ENCODE measurements around the gene BBS9.
"Not testable (repeated sequence)": the region's sequence is repeated elsewhere in the genome, so short reads cannot be mapped to it uniquely, and the experiment has no call there.

The BBS9 gene

DNA sequence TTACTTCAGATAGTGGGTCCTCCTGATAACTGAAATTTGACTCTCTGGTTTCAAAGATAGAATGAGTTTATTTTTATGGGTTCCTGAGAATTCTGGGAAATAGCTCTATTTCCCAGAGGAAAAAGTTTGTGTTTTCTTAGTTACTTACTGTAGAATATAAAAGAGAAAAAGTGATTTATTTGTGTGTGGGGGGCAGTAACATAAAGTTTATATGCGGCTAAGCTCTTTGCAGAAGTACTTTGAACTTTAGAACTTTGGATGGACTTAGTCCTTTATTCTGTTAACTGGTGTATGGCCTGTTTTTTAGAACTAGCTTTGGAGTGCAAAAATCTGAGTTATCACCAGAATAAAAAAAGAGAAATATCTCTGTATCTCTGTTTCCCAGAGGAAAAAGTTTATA lies 157.1 kb downstream of the BBS9 start:
- no peak for DNase-seq

DNA sequence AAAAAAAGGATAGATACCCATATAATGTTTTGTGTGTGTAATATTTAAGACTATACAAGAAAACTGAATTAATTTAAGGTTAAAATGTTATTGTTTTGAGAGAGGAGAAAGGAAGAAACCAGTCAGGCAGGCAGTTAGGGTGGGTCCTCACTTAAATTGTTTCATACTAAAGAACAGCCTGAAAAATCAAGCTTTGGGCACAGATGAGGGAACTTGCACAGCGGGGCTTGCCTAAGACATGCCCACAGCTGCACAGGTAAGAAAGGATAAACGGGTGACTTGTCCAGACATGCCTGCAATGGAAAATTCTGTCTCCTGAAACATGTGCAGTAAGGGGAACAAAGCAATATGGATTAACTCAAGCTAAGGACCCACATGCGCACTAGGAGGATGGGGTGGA lies 158.4 kb downstream of the BBS9 start:
- DNase-seq = no peak

DNA sequence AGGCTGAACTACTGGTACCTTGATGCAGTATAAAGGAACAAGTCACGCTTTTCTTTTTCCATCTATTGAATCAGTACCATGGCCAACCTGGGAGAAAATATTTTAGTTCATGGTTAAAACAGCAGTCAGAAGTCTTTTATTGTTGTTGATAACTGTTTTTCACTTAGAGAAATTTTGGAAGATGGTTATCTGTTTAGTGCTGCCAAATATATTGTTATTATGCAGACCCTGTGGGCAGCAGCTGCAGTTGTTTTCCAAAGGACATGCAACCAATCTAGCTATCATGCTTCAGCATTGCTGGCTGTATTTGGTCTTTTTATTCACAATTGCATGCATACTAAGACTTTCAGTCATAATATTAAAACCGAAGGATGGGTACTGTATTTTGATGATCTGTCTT lies 169.5 kb downstream of the BBS9 start:
- no peak for DNase-seq

- no peak for DNase-seq
These were observed 170.1 kb downstream of the BBS9 start for GRCh38 chr7:33299425-33299824.

DNA sequence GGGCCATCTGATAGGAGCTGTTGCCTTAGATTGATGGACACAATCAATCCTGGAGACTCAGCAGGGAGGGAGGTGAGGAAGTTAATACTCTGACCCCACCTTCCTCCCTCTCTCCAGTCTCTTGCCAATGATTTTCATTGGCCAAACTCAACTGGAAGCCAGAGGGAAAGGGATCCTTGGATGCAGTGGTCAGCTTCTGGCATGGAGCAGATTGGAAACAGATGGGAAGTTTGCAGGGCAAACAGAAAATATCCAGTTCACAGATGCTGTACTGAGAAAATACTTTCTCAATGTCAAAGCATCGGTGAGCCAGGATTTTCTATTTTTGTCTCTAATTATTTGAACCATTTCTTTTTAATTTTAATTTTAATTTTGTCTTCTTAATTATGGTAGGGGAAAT lies 170.8 kb downstream of the BBS9 start:
- DNase-seq = no peak

- no peak for DNase-seq
These were observed 171.4 kb downstream of the BBS9 start for GRCh38 chr7:33300742-33301141.

DNA sequence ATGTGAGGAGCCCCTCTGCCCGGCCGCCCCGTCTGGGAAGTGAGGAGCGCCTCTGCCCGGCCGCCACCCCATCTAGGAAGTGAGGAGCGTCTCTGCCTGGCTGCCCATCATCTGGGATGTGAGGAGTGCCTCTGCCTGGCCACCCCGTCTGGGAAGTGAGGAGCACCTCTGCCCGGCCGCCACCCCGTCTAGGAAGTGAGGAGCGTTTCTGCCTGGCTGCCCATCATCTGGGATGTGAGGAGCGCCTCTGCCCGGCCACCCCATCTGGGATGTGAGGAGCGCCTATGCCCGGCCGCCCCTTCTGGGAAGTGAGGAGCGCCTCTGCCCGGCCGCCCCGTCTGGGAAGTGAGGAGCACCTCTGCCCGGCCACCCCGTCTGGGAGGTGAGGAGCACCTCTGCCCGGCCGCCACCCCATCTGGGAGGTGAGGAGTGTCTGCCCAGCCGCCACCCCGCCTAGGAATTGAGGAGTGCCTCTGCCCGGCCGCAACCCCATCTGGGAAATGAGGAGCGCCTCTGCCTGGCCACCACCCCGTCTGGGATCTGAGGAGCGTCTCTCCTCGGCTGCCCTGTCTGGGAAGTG lies 174.7 kb downstream of the BBS9 start:
- not testable (repeated sequence) for DNase-seq

DNA sequence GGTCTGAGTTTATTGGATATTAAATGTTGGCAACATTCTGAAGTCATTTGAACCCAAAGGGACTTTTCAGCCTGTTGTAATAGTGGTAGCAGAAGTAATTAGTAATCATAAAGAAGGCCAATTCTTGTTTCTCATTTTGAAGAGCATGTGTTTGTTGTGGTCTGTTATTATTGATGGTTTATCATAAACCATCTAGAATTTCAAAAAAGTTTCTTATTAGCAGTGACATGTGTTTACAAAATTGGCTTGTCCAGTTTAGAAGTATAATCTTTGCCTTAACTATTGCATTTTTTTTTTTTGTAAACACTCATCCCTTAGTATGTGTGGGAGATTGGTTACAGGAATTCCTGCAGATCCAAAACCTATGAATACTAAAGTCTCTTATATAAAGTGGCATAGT lies 177.8 kb downstream of the BBS9 start:
- DNase-seq = no peak

DNA sequence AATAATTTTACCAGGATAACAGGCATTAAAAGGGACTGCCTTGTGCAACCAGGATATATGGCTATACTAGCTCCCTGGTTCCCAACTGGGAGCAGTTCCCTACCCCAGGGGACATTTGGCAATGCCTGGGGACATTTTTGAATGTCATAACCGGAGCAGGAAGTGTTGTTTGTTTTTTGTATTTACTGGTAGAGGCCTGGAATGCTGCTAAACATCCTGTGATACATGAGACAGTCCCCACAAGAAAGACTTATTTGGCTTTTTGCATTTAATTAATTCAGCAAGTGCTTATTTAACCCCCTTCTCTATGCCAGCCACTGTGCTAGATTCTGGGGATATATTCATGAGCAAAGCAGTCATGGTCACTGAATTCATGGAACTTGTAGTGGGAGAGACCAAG lies 181.2 kb downstream of the BBS9 start:
- DNase-seq = no peak

DNA sequence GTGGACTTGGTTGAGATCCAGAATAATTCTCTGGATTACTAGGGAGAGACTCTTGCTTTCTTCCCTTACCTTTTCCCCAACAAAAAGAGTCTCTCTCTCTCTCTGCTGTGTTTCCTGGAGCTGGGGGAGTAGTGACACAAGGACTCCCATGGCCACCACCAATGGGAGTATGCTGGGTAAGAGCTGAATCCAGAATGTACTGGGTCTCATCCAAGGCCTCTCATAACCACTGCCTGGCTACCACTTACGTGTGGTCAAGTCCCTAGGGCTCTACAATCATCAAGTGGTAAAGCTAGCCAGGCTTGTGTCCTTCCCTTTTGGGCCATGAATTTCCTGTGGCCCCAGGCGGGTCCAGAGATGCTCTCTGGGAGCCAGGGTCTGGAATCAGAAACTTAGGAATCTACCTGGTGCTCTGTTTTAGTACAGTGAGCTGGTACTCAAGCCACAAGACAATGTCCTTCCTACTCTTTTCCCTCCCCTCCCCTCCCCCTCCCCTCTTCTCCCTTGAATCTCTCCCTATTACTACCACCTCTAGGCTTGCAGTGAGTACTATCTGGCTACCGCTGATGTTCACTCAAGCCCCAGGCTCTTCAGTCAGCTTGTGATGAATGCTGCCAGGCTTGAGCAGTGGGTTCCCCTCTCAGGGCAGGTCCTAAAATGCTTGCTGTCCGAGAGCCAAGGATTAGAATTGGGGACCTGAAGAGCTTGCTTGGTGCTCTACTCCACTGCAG lies 196.6 kb downstream of the BBS9 start:
- DNase-seq = no peak

DNA sequence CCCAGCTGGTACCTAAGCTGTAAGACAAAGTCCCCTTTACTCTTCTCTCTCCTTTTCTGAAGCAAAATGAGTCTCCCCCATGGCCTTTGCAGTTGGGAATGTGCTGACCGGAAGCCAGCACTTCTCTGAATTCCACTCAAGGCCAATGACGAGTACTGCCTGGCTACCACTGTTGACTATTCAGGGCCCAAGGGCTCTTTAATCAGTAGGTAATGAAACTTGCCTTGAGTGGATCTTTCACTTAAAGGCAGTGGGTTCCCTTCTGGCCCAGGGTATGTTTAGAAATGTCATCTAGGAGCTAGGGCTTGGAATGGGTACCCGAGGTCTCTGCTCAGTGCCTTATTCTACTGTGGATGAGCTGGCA lies 197.1 kb downstream of the BBS9 start:
- no peak for DNase-seq

DNA sequence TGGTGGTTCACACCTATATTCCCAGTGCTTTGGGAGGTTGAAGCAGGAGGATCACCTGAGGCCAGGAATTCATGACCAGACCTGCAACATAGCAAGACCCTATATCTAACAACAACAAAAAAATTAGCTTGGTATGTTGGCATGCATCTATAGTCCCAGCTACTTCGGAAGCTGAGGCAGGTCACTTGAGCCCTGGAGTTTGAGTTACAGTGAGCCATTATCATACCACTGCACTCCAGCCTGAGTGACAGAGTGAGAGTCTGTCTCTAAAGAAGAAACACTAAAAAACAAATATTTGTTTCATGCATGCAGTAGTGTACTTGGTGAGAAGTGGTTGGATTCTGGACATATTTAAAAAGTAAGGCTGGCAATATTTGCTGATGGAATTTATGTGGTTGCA lies 198.1 kb downstream of the BBS9 start:
- no peak for DNase-seq

DNA sequence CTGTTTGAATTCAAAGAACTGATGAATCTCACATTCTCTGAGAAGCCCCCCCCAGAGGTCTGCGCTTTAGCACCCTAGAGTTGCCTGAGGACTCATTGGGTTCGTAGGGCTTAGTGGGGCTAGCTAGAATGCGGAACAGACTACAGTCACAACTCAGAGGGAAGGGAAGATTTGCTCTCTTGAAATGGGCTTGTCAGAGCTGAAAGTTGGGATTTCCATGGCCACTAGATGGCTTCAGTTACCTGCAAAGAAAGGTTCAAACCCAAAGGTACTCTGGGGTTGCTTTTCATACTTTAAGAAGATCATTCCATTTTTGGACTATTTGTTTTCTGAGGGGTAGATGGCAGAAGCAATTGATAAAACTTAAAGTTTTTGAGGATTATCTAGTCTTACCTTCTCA lies 205.0 kb downstream of the BBS9 start:
- peak in 1 of 2 experiments; percentile 22 for DNase-seq

DNA sequence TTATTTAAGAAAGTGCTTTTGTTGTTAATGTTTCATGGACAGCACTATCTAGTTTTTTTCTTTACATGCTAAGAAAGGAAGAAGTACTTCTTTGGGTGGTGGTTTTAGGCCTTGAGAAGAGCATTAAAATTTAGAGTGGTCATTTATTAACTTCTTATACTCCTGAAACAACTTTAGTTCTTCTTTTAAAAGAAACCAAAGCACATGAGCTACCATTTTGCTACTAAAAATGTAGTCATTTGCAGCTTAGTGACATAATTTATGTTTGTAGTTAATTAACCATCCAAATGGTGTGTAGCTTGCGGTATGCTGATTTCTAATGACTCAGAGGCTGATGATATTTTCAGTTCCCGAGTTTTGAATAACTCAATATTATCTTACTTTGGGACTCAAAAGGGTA lies 207.5 kb downstream of the BBS9 start:
- DNase-seq = no peak

DNA sequence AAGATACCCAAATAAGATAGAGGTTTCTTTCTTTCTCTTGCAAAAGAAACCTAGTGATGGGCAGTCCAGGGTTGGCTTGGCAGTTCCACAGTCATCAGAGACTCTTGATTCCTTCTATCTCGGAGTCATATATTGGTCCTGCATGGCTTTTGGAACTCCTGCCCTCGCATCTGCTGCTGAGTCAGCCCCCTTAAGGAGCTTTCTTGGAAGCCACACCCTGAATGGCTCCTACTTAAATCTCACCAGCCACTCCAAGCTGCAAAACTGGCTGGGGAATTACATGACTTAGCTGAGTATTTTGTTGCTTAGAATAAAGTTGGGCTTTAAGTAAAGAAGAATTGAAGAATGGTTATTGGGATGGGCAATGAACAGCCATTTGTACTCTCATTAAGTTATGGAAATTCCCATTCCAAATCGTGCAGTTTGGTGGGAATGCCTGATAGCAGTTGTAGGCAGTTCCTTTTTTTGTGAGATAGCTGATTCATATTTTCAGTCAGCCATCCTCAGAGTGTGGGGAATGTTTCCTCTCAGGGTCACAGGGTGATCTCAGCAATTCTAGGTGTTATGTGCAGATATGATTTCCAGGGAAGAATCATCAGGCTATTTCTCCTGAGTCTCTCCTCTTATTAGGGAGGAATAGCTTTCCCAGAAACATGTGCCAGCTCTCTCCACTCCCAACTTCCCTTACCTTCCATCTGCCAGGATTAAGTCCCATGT lies 209.9 kb downstream of the BBS9 start:
- DNase-seq = no peak

DNA sequence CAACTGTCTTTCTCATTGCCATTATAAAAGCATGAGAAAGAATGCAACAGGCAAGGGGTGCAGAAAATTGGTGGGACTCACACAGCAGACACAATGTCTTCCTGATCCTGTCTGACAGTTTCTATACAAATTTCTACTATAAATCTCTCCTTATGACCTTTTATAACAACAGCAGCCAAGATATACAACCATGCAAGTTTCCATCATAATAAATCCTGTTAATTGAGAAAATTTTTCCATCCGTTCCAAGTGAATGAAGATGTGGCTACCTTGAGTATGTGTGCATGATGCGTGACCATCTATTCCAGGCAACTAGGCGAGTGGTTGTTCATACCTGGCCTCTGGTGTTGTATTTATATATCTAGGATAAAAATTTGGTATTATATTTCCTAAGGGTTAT lies 216.7 kb downstream of the BBS9 start:
- no peak for DNase-seq

DNA sequence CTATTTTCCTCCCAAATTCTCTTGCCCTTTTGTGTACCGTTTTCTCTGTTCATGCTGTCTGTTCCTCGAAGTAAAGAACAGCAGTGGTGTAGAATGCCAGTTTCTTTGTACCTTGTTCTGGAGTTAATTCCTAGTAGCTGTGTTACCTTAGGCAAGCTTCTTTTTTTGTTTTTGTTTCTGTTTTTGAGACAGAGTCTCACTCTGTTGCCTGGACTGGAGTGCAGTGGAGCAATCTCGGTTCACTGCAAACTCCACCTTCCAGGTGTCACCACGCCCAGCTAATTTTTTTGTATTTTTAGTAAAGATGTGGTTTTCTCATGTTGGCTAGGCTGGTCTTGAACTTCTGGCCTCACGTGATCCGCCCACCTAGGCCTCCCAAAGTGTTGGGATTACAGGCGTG lies 221.2 kb downstream of the BBS9 start:
- no peak for DNase-seq

DNA sequence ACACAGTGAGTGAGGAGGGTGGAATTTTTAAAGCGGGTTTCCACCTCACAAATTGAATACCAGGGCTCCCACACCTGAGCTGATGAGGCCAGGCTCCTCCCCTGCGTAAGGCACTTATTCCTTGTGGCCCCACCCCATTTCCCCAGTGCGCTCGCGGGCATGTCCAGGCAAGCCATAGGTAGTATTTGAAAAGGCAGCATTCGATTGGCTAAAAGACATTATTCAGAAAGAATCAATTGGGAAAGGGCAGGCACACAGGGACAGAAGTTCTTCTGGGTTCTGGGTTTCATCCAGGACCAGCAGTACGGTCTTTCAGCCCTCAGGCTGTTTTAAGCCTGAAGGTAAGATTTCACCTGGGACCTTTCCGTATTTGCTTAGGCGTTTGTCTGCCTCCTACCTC lies 222.3 kb downstream of the BBS9 start:
- DNase-seq = no peak

- no peak for DNase-seq
These were observed 224.8 kb downstream of the BBS9 start for GRCh38 chr7:33354201-33354600.

DNA sequence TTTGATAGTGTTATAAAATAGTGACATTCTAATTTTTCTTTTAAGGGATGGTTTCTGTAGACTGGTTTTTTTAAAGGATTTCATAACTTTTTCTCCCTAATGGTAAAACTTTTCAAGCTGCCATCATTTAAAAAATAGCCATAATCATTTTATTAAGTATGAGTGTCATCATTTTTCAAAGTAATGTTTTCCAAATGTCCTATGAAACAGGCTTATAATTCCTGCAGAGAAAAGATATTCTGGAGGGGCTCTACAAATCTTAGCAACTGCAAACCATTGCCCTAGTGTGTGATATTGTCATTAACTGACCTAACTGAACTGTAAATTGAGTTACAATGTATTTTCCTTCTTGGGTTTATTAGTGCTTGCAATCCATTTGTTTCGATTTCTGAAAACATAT lies 226.0 kb downstream of the BBS9 start:
- DNase-seq = no peak

- DNase-seq = no peak
These were observed 227.0 kb downstream of the BBS9 start for GRCh38 chr7:33356336-33356735.

- DNase-seq = no peak
These were observed 228.5 kb downstream of the BBS9 start for GRCh38 chr7:33357846-33358245.

- no peak for DNase-seq
These were observed 240.5 kb downstream of the BBS9 start for GRCh38 chr7:33369888-33370287.

- DNase-seq = no peak
These were observed 243.8 kb downstream of the BBS9 start for GRCh38 chr7:33373195-33373594.

All from Kasumi-1 (cell line).